HepG2 (cell line): ENCODE results near the gene UBXN1. TPM values are rescaled to one million over a fixed set of nuclear protein-coding genes. Genes with fewer than 3 reads are reported as not detected.
A peak's percentile ranks its signal among the peaks of the same experiment; 100 is the strongest.

ENCODE experiments used
- ARNT2 ChIP-seq: sonication (generic); formaldehyde crosslinking; IDR thresholded peaks from 2 replicates; pipeline ENCODE4 v1.8.0; 2022; ENCODE audit warnings: mild to moderate bottlenecking, low read depth, missing genetic modification reagents, moderate library complexity
- CCAR2 ChIP-seq: fragments of 200-400 bp; formaldehyde crosslinking; optimal IDR thresholded peaks from 2 replicates; pipeline ENCODE3; 2018; ENCODE audit warnings: low read depth, mild to moderate bottlenecking, low read length, moderate library complexity
- GLI4 ChIP-seq: sonication (generic); formaldehyde crosslinking; IDR thresholded peaks from 2 replicates; pipeline ENCODE4 v1.5.1; 2020; ENCODE audit warnings: missing genetic modification reagents, mild to moderate bottlenecking, moderate library complexity, borderline replicate concordance
- HNRNPL ChIP-seq: fragments of 200-400 bp; formaldehyde crosslinking; IDR thresholded peaks from 2 replicates; pipeline ENCODE4 v1.6.1; 2017; ENCODE audit warnings: mild to moderate bottlenecking, low read depth, low read length
- NBN ChIP-seq: fragments of 450-650 bp; conservative IDR thresholded peaks from 2 replicates; pipeline ENCODE4 v1.6.1; 2017
- NFYB ChIP-seq: sonication (generic); formaldehyde crosslinking; IDR thresholded peaks from 2 replicates; pipeline ENCODE4 v1.4.0; 2020; ENCODE audit warnings: missing genetic modification reagents
- SMAD3 ChIP-seq: sonication (generic); formaldehyde crosslinking; IDR thresholded peaks from 2 replicates; pipeline ENCODE4 v1.4.0; 2020; ENCODE audit warnings: missing genetic modification reagents
- TMF1 ChIP-seq: sonication (generic); formaldehyde crosslinking; IDR thresholded peaks from 2 replicates; pipeline ENCODE4 v1.8.1; 2022; ENCODE audit warnings: low read depth, missing genetic modification reagents
- ZBTB10 ChIP-seq: sonication (generic); formaldehyde crosslinking; IDR thresholded peaks from 2 replicates; pipeline ENCODE4 v1.4.0; 2020; ENCODE audit warnings: missing genetic modification reagents, borderline replicate concordance
- ZFP36L1 ChIP-seq: sonication (generic); formaldehyde crosslinking; IDR thresholded peaks from 2 replicates; pipeline ENCODE4 v1.8.0; 2022; ENCODE audit warnings: mild to moderate bottlenecking, missing genetic modification reagents, moderate library complexity
- ZGPAT ChIP-seq: IDR thresholded peaks from 2 replicates; pipeline ENCODE4 v1.6.1; 2016; ENCODE audit warnings: mild to moderate bottlenecking
- ZMYM2 ChIP-seq: sonication (generic); formaldehyde crosslinking; IDR thresholded peaks from 2 replicates; pipeline ENCODE4 v1.8.0; 2022; ENCODE audit warnings: mild to moderate bottlenecking, missing genetic modification reagents
- ZNF652 ChIP-seq: IDR thresholded peaks from 2 replicates; pipeline ENCODE4 v1.6.1; 2016; ENCODE audit warnings: low read depth, borderline replicate concordance
- ZNF691 ChIP-seq: sonication (generic); formaldehyde crosslinking; IDR thresholded peaks from 2 replicates; pipeline ENCODE4 v1.4.0; 2020; ENCODE audit warnings: missing genetic modification reagents, low read depth, mild to moderate bottlenecking, borderline replicate concordance
- ZNF709 ChIP-seq: sonication (generic); formaldehyde crosslinking; IDR thresholded peaks from 2 replicates; pipeline ENCODE4 v1.5.0; 2020; ENCODE audit warnings: mild to moderate bottlenecking, missing genetic modification reagents
- polyA plus RNA-seq, 8 experiments: library from polyadenylated mRNA; depleted of rRNA in 3 of 8; stranded (reverse) in 7 of 8; unstranded in 1 of 8; fragments of >200 nt; fragmentation: Illumina TruSeq in 4 of 8; extraction: Trizol in 4 of 8; gene quantifications; 2 replicates each; pipeline versions ENCODE4 v1.2.1 to v1.2.3, GENCODE V29; 2011 to 2016; ENCODE audit warnings: low read depth in 4 of 8, missing spikeins in 1 of 8, mixed read lengths in 1 of 8; ENCODE audit not compliant: insufficient read depth in 1 of 8
- total RNA-seq, 5 experiments: library from RNA; depleted of rRNA; stranded (reverse); fragments of >200 nt; fragmentation: Illumina TruSeq; extraction: Trizol; gene quantifications; 2 replicates each; pipeline ENCODE4 v1.2.3, GENCODE V29; 2016; ENCODE audit warnings: low read depth in 1 of 5
- TF ChIP-seq, protein P1 (sequence below): sonication (generic); formaldehyde crosslinking; IDR thresholded peaks from 2 replicates; pipeline ENCODE4 v1.9.0; 2021; ENCODE audit warnings: mild to moderate bottlenecking, missing genetic modification reagents
- TF ChIP-seq, protein P2 (sequence below): sonication (generic); formaldehyde crosslinking; IDR thresholded peaks from 2 replicates; pipeline ENCODE4 v1.8.1; 2023; ENCODE audit warnings: mild to moderate bottlenecking, missing genetic modification reagents

The UBXN1 gene
- total and polyA plus RNA-seq, 2 of the 13 experiments (the other 11 are each of a cell fraction or from before 2014, with no cell fraction given) = 47.5 to 52.4 TPM

DNA sequence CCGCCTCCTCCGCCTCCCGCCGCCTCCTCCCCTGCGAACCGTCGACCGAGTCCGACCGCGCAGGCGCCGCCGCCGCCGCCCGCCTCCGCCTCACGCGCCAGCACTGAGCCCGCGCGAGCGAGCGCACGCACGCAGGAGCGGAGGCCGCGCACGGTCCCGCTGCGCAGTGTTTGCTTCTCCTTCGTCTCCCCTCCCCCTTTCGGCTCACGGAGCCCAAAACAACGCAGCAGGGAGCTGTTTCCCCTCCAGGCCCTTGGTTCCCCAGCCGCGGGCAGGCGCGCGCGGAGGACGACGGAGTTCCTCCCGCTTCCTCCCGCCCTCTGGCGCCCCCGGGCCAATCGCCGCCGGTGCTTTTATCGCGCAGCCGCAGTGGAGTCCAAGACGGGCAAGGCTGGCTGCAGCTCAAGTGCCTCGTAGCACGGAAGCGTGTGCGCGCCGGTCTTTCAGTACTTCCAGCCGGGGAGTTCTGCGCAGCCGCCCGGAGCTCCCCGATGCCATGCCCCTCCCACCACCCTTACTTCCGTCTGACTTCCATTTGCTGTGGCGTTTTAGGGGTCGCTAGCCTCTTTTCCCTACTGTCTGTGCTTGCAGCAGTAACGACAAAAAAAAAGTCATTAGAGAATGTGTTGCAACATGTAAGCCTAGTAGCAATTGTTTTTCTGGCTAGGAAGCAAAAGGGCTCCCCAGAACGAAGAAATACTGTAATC lies 48.4 kb upstream of the UBXN1 start, which contains the start of gene HNRNPUL2 (continued):
- TF ChIP-seq, protein P1, sequence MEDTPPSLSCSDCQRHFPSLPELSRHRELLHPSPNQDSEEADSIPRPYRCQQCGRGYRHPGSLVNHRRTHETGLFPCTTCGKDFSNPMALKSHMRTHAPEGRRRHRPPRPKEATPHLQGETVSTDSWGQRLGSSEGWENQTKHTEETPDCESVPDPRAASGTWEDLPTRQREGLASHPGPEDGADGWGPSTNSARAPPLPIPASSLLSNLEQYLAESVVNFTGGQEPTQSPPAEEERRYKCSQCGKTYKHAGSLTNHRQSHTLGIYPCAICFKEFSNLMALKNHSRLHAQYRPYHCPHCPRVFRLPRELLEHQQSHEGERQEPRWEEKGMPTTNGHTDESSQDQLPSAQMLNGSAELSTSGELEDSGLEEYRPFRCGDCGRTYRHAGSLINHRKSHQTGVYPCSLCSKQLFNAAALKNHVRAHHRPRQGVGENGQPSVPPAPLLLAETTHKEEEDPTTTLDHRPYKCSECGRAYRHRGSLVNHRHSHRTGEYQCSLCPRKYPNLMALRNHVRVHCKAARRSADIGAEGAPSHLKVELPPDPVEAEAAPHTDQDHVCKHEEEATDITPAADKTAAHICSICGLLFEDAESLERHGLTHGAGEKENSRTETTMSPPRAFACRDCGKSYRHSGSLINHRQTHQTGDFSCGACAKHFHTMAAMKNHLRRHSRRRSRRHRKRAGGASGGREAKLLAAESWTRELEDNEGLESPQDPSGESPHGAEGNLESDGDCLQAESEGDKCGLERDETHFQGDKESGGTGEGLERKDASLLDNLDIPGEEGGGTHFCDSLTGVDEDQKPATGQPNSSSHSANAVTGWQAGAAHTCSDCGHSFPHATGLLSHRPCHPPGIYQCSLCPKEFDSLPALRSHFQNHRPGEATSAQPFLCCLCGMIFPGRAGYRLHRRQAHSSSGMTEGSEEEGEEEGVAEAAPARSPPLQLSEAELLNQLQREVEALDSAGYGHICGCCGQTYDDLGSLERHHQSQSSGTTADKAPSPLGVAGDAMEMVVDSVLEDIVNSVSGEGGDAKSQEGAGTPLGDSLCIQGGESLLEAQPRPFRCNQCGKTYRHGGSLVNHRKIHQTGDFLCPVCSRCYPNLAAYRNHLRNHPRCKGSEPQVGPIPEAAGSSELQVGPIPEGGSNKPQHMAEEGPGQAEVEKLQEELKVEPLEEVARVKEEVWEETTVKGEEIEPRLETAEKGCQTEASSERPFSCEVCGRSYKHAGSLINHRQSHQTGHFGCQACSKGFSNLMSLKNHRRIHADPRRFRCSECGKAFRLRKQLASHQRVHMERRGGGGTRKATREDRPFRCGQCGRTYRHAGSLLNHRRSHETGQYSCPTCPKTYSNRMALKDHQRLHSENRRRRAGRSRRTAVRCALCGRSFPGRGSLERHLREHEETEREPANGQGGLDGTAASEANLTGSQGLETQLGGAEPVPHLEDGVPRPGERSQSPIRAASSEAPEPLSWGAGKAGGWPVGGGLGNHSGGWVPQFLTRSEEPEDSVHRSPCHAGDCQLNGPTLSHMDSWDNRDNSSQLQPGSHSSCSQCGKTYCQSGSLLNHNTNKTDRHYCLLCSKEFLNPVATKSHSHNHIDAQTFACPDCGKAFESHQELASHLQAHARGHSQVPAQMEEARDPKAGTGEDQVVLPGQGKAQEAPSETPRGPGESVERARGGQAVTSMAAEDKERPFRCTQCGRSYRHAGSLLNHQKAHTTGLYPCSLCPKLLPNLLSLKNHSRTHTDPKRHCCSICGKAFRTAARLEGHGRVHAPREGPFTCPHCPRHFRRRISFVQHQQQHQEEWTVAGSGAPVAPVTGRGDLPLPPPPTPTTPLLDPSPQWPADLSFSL (CRISPR knock-in tag) = no peak
- TF ChIP-seq ZNF691 = peak; percentile 64; the same call in 1 of the 2 replicates
- no peak for TF ChIP-seq ZMYM2 (CRISPR knock-in tag)
- TF ChIP-seq NFYB = no peak; the same call in 1 of the 2 replicates
- no peak for TF ChIP-seq CCAR2
- TF ChIP-seq ZNF652 = no peak
- peak; percentile 98 for TF ChIP-seq ARNT2 (CRISPR knock-in tag)
- TF ChIP-seq NBN = no peak
- peak; percentile 77; the same call in 1 of the 2 replicates for TF ChIP-seq ZBTB10 (CRISPR knock-in tag)
- TF ChIP-seq ZNF709 = peak; percentile 91
- TF ChIP-seq, protein P2, sequence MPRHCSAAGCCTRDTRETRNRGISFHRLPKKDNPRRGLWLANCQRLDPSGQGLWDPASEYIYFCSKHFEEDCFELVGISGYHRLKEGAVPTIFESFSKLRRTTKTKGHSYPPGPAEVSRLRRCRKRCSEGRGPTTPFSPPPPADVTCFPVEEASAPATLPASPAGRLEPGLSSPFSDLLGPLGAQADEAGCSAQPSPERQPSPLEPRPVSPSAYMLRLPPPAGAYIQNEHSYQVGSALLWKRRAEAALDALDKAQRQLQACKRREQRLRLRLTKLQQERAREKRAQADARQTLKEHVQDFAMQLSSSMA (CRISPR knock-in tag) = peak; percentile 81; the same call in 1 of the 2 replicates
- peak; percentile 80 for TF ChIP-seq ZGPAT (CRISPR knock-in tag)
- TF ChIP-seq TMF1 (CRISPR knock-in tag) = peak; percentile 98
- peak; percentile 96 for TF ChIP-seq ZFP36L1 (CRISPR knock-in tag)
- peak; percentile 62; the same call in 1 of the 2 replicates for TF ChIP-seq SMAD3
- TF ChIP-seq HNRNPL = no peak; the same call in 1 of the 2 replicates
- peak; percentile 65 for TF ChIP-seq GLI4
